Neuronal stem cell (in vitro differentiated cells): ENCODE measurements around the gene TCERG1.

Experiments
- DNase-seq: peaks from one replicate; pipeline ENCODE4 v3.0.0-alpha.2; 2013; ENCODE audit warnings: low spot score
- H2AFZ ChIP-seq: one replicate; pipeline ENCODE4 v1.6.1; 2013; ENCODE audit warnings: mild to moderate bottlenecking, low read length, inconsistent platforms
- H2AK5ac ChIP-seq: 2 replicates; pipeline ENCODE4 v1.6.1; 2013; ENCODE audit warnings: low read depth, mild to moderate bottlenecking, inconsistent platforms, low read length, moderate library complexity, mixed read lengths
- H2BK120ac ChIP-seq: 2 replicates; pipeline ENCODE4 v1.6.1; 2013; ENCODE audit warnings: low read depth, mild to moderate bottlenecking, inconsistent platforms, low read length, moderate library complexity, mixed read lengths
- H2BK12ac ChIP-seq: one replicate; pipeline ENCODE4 v1.6.1; 2013; ENCODE audit warnings: low read length, inconsistent platforms
- H2BK15ac ChIP-seq: 2 replicates; pipeline ENCODE4 v1.6.1; 2013; ENCODE audit warnings: mild to moderate bottlenecking, low read length, inconsistent platforms, mixed read lengths
- H2BK5ac ChIP-seq: one replicate; pipeline ENCODE4 v1.6.1; 2013; ENCODE audit warnings: inconsistent platforms, mild to moderate bottlenecking, low read length, moderate library complexity
- H3K14ac ChIP-seq: one replicate; pipeline ENCODE4 v1.6.1; 2013; ENCODE audit warnings: low read length, inconsistent platforms
- H3K18ac ChIP-seq: 2 replicates; pipeline ENCODE4 v1.6.1; 2013; ENCODE audit warnings: low read length, inconsistent platforms
- H3K23ac ChIP-seq: 2 replicates; pipeline ENCODE4 v1.6.1; 2013; ENCODE audit warnings: low read depth, mild to moderate bottlenecking, mixed read lengths, low read length, inconsistent platforms; ENCODE audit not compliant: poor library complexity
- H3K27ac ChIP-seq: replicated peaks from 3 replicates; pipeline ENCODE4 v1.5.1; 2013; ENCODE audit warnings: low read length, inconsistent platforms
- H3K27me3 ChIP-seq, 3 experiments: 2 replicates each; pipeline ENCODE4 v1.6.1; 2013; ENCODE audit warnings: low read length in 3 of 3, mild to moderate bottlenecking in 2 of 3, inconsistent platforms in 1 of 3, low read depth in 1 of 3, mixed read lengths in 1 of 3, moderate library complexity in 1 of 3; ENCODE audit not compliant: control insufficient read depth in 3 of 3, insufficient read depth in 3 of 3
- H3K36me3 ChIP-seq, 2 donors: replicated peaks in 1 of 2; 2 replicates each; pipeline ENCODE4 v1.6.1; 2013; ENCODE audit warnings: low read length in 2 of 2; ENCODE audit not compliant: control insufficient read depth in 2 of 2, insufficient read depth in 2 of 2
- H3K4ac ChIP-seq: 2 replicates; pipeline ENCODE4 v1.6.1; 2013; ENCODE audit warnings: inconsistent platforms, mild to moderate bottlenecking, low read length, moderate library complexity
- H3K4me1 ChIP-seq, 2 donors: 1 replicate in 1 of 2; 2 replicates in 1 of 2; pipeline ENCODE4 v1.6.1; 2013; ENCODE audit warnings: low read length in 2 of 2, low read depth in 1 of 2; ENCODE audit not compliant: control insufficient read depth in 2 of 2, insufficient read depth in 1 of 2
- H3K4me2 ChIP-seq: one replicate; pipeline ENCODE4 v1.6.1; 2013; ENCODE audit warnings: mild to moderate bottlenecking, low read length, inconsistent platforms; ENCODE audit not compliant: insufficient read depth, poor library complexity, severe bottlenecking
- H3K4me3 ChIP-seq, 2 donors: 2 replicates each; pipeline ENCODE4 v1.5.1; 2013; ENCODE audit warnings: low read length in 2 of 2, mild to moderate bottlenecking in 2 of 2, inconsistent platforms in 1 of 2, moderate library complexity in 1 of 2
- H3K79me1 ChIP-seq: one replicate; pipeline ENCODE4 v1.6.1; 2013; ENCODE audit warnings: low read depth, mild to moderate bottlenecking, inconsistent platforms, low read length, moderate library complexity
- H3K9ac ChIP-seq: one replicate; pipeline ENCODE4 v1.6.1; 2013; ENCODE audit warnings: mild to moderate bottlenecking, low read depth, low read length, inconsistent platforms; ENCODE audit not compliant: poor library complexity
- H3K9me3 ChIP-seq, 2 donors: replicated peaks in 1 of 2; 2 replicates each; pipeline versions ENCODE3 to v1.6.1; 2013; ENCODE audit warnings: low read length in 2 of 2, mild to moderate bottlenecking in 2 of 2, inconsistent platforms in 1 of 2, low read depth in 1 of 2, mixed read lengths in 1 of 2, moderate library complexity in 1 of 2; ENCODE audit not compliant: control insufficient read depth in 2 of 2, insufficient read depth in 1 of 2
- H4K8ac ChIP-seq: one replicate; pipeline ENCODE4 v1.6.1; 2013; ENCODE audit warnings: low read depth, mild to moderate bottlenecking, inconsistent platforms, low read length, moderate library complexity
- H4K91ac ChIP-seq: one replicate; pipeline ENCODE4 v1.6.1; 2013; ENCODE audit warnings: low read length, low read depth, mild to moderate bottlenecking, inconsistent platforms; ENCODE audit not compliant: poor library complexity
- WGBS, 2 donors: extraction: QIAGEN DNeasy Blood & Tissue Kit; methylation state at CpG; one replicate each; pipeline ENCODE4 v1.1.7; 2013; ENCODE audit warnings: missing lambda C conversion rate in 2 of 2, mixed read lengths in 1 of 2; ENCODE audit not compliant: insufficient read length in 2 of 2, insufficient replicate concordance in 1 of 2; ENCODE audit errors: extremely low coverage in 2 of 2; 5-methylcytosine and 5-hydroxymethylcytosine counted together

The TCERG1 gene

DNA sequence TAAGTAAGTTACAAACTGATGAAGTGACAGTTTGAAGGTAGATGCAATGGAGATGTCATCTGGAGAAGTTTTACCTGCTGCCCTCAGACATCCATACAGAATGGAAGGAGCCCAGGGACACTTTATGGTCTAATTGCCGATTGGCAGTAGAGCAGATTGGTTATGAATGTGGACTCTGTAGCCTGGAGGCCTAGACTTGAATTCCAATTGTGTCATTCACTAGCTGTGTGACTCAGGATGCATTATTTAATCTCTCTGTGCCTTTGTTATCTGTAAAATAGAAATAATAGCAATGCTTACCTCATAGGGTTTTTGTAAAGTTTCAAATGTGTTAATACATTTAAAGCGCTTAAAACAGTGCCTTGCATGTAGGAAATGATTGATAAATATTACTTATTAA lies 5.2 kb upstream of the TCERG1 start:
- H3K79me1 ChIP-seq = no peaks in the 10 kb centered on the region
- H4K8ac ChIP-seq = no peak overlapping the region
- H2BK15ac ChIP-seq = no peak overlapping the region
- no peak overlapping the region for H3K14ac ChIP-seq
- no peak overlapping the region for H3K9ac ChIP-seq
- no peak overlapping the region for H2BK12ac ChIP-seq
- H3K4me2 ChIP-seq = no peak overlapping the region
- peaks cover 0 to 41% (median 0%) of the 10 kb centered on the region in 3 experiments for H3K27me3 ChIP-seq
- H4K91ac ChIP-seq = no peak overlapping the region
- WGBS, 2 donors = no CpG with 5 or more reads among the region's 2 CpGs
- H3K4ac ChIP-seq = no peak overlapping the region
- H2BK120ac ChIP-seq = no peak overlapping the region
- H3K27ac ChIP-seq = no peak overlapping the region
- DNase-seq = no peak
- H2AK5ac ChIP-seq = no peak overlapping the region
- no peaks in the 10 kb centered on the region for H3K4me1 ChIP-seq
- no peak overlapping the region for H2BK5ac ChIP-seq
- H2AFZ ChIP-seq = no peak overlapping the region
- no peaks in the 10 kb centered on the region for H3K36me3 ChIP-seq
- H3K23ac ChIP-seq = no peak overlapping the region
- no peak overlapping the region for H3K4me3 ChIP-seq
- no peak overlapping the region for H3K18ac ChIP-seq
- H3K9me3 ChIP-seq = no peaks in the 10 kb centered on the region

DNA sequence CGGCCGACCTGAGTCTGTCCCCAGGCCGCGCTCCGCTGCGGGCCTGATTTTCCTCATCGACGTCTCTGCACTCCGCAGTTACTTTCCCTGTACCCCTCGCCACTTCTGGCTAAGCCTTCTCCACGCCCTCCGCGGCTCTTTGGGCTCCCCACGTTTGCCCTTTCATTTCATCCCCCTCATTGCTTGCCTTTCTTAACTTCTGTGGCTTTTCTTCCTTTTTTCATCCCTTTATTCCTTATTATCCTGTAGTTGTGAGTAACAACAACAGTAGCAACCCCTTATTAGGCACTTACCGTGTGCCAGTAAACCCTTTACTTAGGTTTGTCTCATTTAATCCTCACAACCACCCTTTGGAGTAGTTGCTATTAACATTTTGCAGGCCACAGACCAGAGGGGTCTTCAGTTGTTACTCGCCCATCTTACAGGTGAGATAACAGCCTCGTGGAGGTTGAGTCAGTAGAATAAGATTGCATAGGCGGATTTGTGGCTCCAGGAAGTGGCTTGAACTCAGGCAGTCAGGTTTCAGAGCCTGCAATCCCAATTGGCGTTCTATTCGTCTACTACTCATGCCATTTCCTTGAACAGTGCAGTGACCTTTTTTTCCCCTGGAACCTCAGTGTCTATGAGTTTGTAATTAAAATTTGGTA lies 724 bp downstream of the TCERG1 start:
- Histone ChIP-seq H3K9me3 (no peaks in the 10 kb centered on the region), H2BK12ac (no peak overlapping the region), H3K14ac (peak overlapping the region; percentile 97), H3K4me1 (peaks cover 3 to 8% of the 10 kb centered on the region in 2 donors), H3K4ac (peak overlapping the region; percentile 6), H2BK5ac (peak overlapping the region; percentile 71), H3K4me2 (peak overlapping the region; percentile 63), H4K8ac (peak overlapping the region; percentile 58), H3K27me3 (peaks cover 0 to 4% (median 0%) of the 10 kb centered on the region in 3 experiments), H3K79me1 (peaks cover 5% of the 10 kb centered on the region), H4K91ac (no peak overlapping the region), H2BK15ac (no peak overlapping the region), H3K18ac (peak overlapping the region; percentile 98), H2AFZ (peak overlapping the region; percentile 91), H2BK120ac (no peak overlapping the region), H3K36me3 (no peaks in the 10 kb centered on the region), H2AK5ac (no peak overlapping the region), H3K27ac (no peak overlapping the region), H3K23ac (no peak overlapping the region), H3K4me3 (peak overlapping the region; percentile 95 to 97), H3K9ac (peak overlapping the region; percentile 97)
- no peak for DNase-seq
- WGBS, 2 donors = no CpG with 5 or more reads among the region's 20 CpGs

GRCh38 chr5:146448783-146449519 lies 1.8 kb downstream of the TCERG1 start:
- peaks cover 3 to 8% of the 10 kb centered on the region in 2 donors for H3K4me1 ChIP-seq
- no peak overlapping the region for H3K4me2 ChIP-seq
- H2BK15ac ChIP-seq = no peak overlapping the region
- no peak overlapping the region for H2BK5ac ChIP-seq
- no peak overlapping the region for H2AFZ ChIP-seq
- H3K9ac ChIP-seq = no peak overlapping the region
- no peak for DNase-seq
- H2BK120ac ChIP-seq = no peak overlapping the region
- H4K91ac ChIP-seq = no peak overlapping the region
- H3K79me1 ChIP-seq = peaks cover 5% of the 10 kb centered on the region
- no CpG with 5 or more reads among the region's 6 CpGs for WGBS, 2 donors
- no peak overlapping the region for H2AK5ac ChIP-seq
- no peak overlapping the region for H4K8ac ChIP-seq
- peak overlapping the region in 1 of 2 donors; percentile 97 for H3K4me3 ChIP-seq
- no peaks in the 10 kb centered on the region for H3K27me3 ChIP-seq
- H3K9me3 ChIP-seq = no peaks in the 10 kb centered on the region
- no peak overlapping the region for H3K4ac ChIP-seq
- H3K14ac ChIP-seq = no peak overlapping the region
- H2BK12ac ChIP-seq = no peak overlapping the region
- H3K18ac ChIP-seq = no peak overlapping the region
- peaks cover 0 to 6% of the 10 kb centered on the region in 2 donors for H3K36me3 ChIP-seq
- no peak overlapping the region for H3K23ac ChIP-seq
- H3K27ac ChIP-seq = no peak overlapping the region

GRCh38 chr5:146450002-146450401 lies 2.9 kb downstream of the TCERG1 start:
- Histone ChIP-seq H3K79me1 (peaks cover 8% of the 10 kb centered on the region), H4K91ac (no peak overlapping the region), H4K8ac (no peak overlapping the region), H3K9ac (no peak overlapping the region), H3K23ac (no peak overlapping the region), H3K14ac (no peak overlapping the region), H2AK5ac (no peak overlapping the region), H2BK15ac (no peak overlapping the region), H3K4me1 (peaks cover 3 to 8% of the 10 kb centered on the region in 2 donors), H3K36me3 (peaks cover 3 to 17% of the 10 kb centered on the region in 2 donors), H3K4me3 (no peak overlapping the region), H2BK12ac (no peak overlapping the region), H2BK120ac (no peak overlapping the region), H2AFZ (no peak overlapping the region), H3K27me3 (no peaks in the 10 kb centered on the region), H3K9me3 (no peaks in the 10 kb centered on the region), H3K27ac (no peak overlapping the region), H3K4me2 (no peak overlapping the region), H3K18ac (no peak overlapping the region), H2BK5ac (no peak overlapping the region), H3K4ac (no peak overlapping the region)
- no peak for DNase-seq
- no CpG with 5 or more reads among the region's 3 CpGs for WGBS, 2 donors
